Mesothelial cell of epicardium (in vitro differentiated cells): ENCODE measurements around the gene OR6V1. TPM values are rescaled to one million over a fixed set of nuclear protein-coding genes. Genes with fewer than 3 reads are reported as not detected.

ENCODE experiments used
- DNase-seq, 2 experiments: peaks; one replicate each; pipeline ENCODE4 v3.0.0; 2021; ENCODE audit warnings: low spot score in 2 of 2; ENCODE audit not compliant: unreplicated experiment in 2 of 2
- H3K27ac Mint-ChIP-seq: 2 replicates; pipeline ENCODE4 v1.8.0; 2021; ENCODE audit warnings: mixed read lengths
- H3K27me3 Mint-ChIP-seq: 2 replicates; pipeline ENCODE4 v1.8.0; 2021; ENCODE audit warnings: low read depth, mixed read lengths
- H3K36me3 Mint-ChIP-seq: 2 replicates; pipeline ENCODE4 v1.8.0; 2021; ENCODE audit warnings: mixed read lengths
- H3K4me1 Mint-ChIP-seq: 2 replicates; pipeline ENCODE4 v1.8.0; 2021; ENCODE audit warnings: mixed read lengths
- H3K4me3 Mint-ChIP-seq: 2 replicates; pipeline ENCODE4 v1.8.0; 2021; ENCODE audit warnings: mild to moderate bottlenecking, moderate library complexity, mixed read lengths
- H3K9me3 Mint-ChIP-seq: 2 replicates; pipeline ENCODE4 v1.8.0; 2021; ENCODE audit warnings: mixed read lengths
- CTCF ChIP-seq: fragments of 200-600 bp; sonication (generic); IDR thresholded peaks from one replicate; pipeline ENCODE4 v1.5.0; 2021; ENCODE audit warnings: antibody characterized with exemption; ENCODE audit not compliant: unreplicated experiment
- total RNA-seq: library from RNA; stranded (reverse); gene quantifications from 3 replicates; pipeline ENCODE4 v1.2.1, GENCODE V29; 2021

OR6V1 gene
- total RNA-seq, 1 donor from 2014 or later: not detected

DNA sequence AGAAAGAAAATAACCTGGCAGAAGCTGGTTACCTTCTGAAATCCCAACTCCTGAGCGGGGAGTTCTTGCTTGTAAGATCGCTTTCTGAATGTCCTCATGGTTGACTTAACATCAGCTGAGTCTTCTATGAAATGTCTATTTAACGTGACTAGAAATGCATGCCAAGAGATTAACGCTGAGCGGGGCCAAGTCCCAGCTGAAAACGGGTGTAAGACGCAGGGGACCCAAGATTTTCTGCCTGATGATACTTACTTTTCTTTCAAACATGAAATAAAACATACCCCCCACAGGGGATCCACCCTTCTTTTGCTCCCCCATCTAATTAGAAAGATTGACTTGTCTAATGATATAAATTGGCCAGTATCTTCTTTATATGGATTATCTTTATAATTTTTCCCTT, 40.1 kb upstream of the OR6V1 start:
- DNase-seq: no peak
- no peak for TF ChIP-seq CTCF
- Mint-ChIP-seq H3K27me3 (peaks cover 3% of the 10 kb centered on the region), H3K4me3 (no peak overlapping the region), H3K36me3 (no peaks in the 10 kb centered on the region), H3K9me3 (no peaks in the 10 kb centered on the region), H3K27ac (no peak overlapping the region), H3K4me1 (peaks cover 27% of the 10 kb centered on the region)

DNA sequence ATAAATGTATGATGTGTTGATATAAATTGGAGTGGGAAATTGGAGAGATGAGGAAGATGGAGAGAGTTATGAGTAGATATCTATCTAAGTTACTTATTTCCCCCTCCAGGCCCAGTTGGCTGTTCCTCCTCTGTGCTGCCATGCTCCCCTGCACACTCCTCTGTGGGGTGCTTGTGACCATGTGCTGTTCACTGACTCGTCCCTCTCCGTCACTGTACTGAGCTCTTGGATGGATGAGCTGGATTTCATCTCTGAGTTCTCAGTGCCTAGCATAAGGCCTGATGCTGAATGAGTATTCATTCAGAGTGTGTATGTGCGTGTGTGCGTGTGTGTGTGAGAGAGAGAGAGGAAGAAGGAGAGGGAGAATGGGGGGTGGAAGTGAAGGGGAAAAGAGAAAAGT, 39.7 kb upstream of the OR6V1 start:
- no peak overlapping the region for H3K4me3 Mint-ChIP-seq
- peaks cover 3% of the 10 kb centered on the region for H3K27me3 Mint-ChIP-seq
- H3K4me1 Mint-ChIP-seq: peaks cover 27% of the 10 kb centered on the region
- TF ChIP-seq CTCF: no peak
- no peak overlapping the region for H3K27ac Mint-ChIP-seq
- no peaks in the 10 kb centered on the region for H3K36me3 Mint-ChIP-seq
- no peaks in the 10 kb centered on the region for H3K9me3 Mint-ChIP-seq
- DNase-seq: no peak

DNA sequence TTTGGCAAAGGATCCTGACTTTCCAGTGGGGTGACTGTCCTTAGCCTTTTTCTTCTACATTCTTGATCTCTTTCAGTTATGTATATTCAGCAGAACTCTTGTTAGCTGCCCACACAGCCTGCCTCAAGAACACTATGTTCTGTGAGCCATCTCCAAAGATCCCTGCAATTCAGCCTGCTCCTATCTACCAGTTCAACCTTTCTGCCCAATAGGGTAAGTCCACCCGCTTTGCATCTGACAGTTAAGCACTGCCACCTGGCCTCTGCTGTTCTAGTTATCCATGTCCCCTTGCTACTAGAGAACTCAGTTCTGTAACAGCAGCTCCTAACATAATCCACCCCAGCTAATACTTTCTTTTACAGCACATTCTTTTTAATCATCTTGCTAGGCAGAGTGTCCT, 38.7 kb upstream of the OR6V1 start:
- DNase-seq: no peak
- no peaks in the 10 kb centered on the region for H3K27me3 Mint-ChIP-seq
- no peak overlapping the region for H3K4me3 Mint-ChIP-seq
- H3K36me3 Mint-ChIP-seq: no peaks in the 10 kb centered on the region
- H3K27ac Mint-ChIP-seq: peak overlapping the region; percentile 74
- no peak for TF ChIP-seq CTCF
- H3K9me3 Mint-ChIP-seq: no peaks in the 10 kb centered on the region
- peaks cover 24% of the 10 kb centered on the region for H3K4me1 Mint-ChIP-seq

DNA sequence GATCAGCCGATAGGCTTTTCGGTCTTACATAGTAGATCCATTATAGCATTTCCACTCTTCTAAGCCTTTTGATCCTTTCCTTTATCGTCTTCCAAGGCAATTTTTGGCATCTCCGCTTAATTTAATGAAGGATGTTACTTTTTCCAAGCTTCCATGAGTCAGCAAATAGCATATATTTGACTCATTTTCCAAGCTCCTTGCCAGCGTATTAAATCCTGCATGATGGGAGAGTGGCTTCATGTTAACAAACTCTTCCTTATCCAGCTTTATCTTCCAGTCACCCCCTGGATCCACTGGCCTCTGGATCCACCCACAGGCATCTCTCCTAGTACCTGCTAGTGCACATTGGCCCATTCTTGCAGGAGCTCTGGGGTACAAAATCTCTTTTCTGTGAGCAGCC, 38.2 kb upstream of the OR6V1 start:
- no peak for TF ChIP-seq CTCF
- Mint-ChIP-seq H3K9me3 (peaks cover 2% of the 10 kb centered on the region), H3K36me3 (no peaks in the 10 kb centered on the region), H3K27ac (peak overlapping the region; percentile 74), H3K4me1 (peaks cover 24% of the 10 kb centered on the region), H3K4me3 (no peak overlapping the region), H3K27me3 (no peaks in the 10 kb centered on the region)
- no peak for DNase-seq

DNA sequence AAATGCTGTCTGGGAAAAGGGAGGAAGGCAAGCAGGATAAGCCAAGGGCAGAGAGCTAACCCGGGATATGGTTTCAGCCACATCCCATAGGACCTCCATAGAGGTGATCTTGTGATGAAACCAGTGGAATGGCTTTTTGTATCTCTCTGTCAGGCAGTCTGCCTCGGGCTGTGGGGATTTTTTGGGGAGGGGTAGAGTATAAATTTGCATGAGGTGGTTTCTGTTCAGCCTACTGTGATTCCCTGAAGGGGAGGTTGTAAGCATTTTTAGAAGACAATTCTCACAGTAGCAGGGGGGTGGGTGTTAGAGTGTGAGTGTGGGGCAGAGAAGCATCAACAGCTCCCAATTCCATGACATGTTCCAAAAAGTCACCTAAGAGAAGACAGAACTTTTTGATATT, 37.1 kb upstream of the OR6V1 start:
- Mint-ChIP-seq H3K27ac (no peak overlapping the region), H3K9me3 (peaks cover 11% of the 10 kb centered on the region), H3K4me3 (no peak overlapping the region), H3K4me1 (peaks cover 24% of the 10 kb centered on the region), H3K36me3 (peaks cover 2% of the 10 kb centered on the region), H3K27me3 (no peaks in the 10 kb centered on the region)
- DNase-seq: no peak
- TF ChIP-seq CTCF: no peak

- Mint-ChIP-seq H3K27me3 (no peaks in the 10 kb centered on the region), H3K9me3 (peaks cover 11% of the 10 kb centered on the region), H3K4me1 (peaks cover 24% of the 10 kb centered on the region), H3K36me3 (peaks cover 2% of the 10 kb centered on the region), H3K27ac (no peak overlapping the region), H3K4me3 (no peak overlapping the region)
- DNase-seq: no peak
- TF ChIP-seq CTCF: no peak
Measured at GRCh38 chr7:143015926-143016490, 36.1 kb upstream of the OR6V1 start.
